OCI-LY3 (cell line): ENCODE data around the gene KRT81.

ENCODE experiments used
- CTCF ChIP-seq: fragments of 200-600, 300-600 bp; sonication (generic); IDR thresholded peaks from 2 replicates; pipeline ENCODE4 v1.5.1; 2014; ENCODE audit warnings: antibody characterized with exemption, low read length, low read depth
- EZH2phosphoT487 ChIP-seq: fragments of 200-600 bp; shearing (Covaris generic); IDR thresholded peaks from 2 replicates; pipeline ENCODE4 v1.6.1; 2018; ENCODE audit warnings: antibody characterized with exemption, mixed run types, low read depth

- no peak for TF ChIP-seq CTCF
- no peak for TF ChIP-seq EZH2phosphoT487
Measured at GRCh38 chr12:52332381-52332780, 41.0 kb upstream of the KRT81 start.
